Activated effector memory CD4-positive, alpha-beta T cell treated with Interleukin-2 at 50 U/mL for 16 hours (primary cell): ENCODE data around the gene RBFOX1.

ENCODE experiments used
- DNase-seq: peaks from one replicate; pipeline ENCODE4 v3.0.0-alpha.2; 2020

RBFOX1 gene

DNA sequence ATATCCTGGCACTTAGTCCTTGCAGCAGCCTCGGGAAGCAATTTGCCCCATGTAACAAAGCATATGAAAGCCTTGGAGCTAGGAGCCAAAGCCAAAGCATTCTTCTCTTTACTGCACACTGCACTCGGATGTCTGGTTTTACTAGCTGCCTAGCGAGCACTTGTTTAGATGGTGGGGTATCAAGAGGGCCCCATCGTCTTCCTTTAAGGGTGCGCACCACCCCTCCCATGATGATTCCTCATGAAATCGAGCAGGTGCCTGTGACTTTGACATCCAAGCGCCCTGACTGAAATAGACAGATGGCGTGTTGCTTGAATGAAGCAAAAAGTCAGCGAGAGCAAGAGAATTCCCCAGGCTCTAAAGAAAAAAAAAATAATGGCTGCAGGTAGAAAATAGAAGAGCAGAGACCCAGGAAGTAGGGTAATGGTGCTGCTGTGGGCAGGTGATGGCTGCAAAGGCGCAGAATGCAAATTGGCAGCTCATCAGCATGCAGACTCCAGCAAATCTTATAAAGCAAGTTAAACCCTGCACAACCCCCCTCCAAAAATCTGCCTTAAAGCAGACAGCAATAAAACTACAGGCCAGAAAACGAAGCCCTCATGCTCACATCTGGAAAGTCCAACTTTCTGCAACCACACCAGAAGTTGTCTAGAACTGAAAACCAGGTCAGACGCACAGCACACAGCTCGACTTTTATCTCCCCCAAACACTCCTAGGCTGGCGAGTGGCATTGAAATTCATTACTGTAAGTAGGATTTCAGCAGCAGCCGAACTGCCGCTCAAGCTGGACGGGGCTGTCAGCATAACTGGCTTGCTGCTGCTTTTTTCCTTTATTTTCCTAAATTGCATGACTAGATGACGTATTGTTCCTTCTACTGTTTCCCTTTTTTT is 384.3 kb downstream of the RBFOX1 start:
- DNase-seq, result no peak

DNA sequence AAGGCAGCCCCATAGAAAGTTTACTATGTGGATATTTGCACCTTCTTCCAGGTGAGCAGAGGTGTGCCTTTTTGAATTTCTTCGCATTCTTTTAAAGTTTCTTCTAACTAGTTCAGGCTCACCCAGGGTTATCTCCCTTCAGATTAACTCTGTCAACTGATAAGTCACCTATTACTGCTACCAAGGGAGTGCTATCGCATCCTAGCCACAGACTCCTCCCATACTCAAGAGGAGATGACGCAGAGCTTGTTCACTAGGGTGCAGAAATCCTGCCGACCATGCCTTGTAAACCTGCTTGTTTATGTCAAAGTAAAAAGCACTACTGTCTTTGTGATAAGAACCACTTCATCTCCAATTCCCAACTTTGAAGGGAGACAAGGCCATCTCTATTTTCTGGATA is 390.1 kb downstream of the RBFOX1 start:
- no peak for DNase-seq

DNA sequence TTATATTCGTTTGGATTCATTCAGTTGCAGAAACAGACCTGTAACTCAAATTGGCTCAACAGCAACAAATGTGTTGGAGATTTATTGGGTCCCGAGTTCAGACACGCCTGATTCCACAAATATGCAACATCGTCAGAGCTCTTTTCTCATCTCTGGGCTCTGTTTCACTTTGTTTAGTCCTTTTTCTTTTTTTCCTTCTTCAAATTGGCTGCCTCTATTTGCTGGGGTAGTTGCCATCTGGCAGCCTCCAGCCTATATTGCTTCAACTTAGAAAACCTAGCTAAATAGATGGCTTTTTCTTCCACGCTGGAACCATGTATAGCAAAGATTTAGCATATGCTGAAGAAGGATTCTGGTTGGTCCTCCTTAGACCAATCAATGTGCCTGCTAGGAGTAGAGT is 398.5 kb downstream of the RBFOX1 start:
- no peak for DNase-seq

- DNase-seq, result no peak
Measured at GRCh38 chr16:7736138-7736665, 403.6 kb downstream of the RBFOX1 start.

GRCh38 chr16:7742626-7743025 is 410.0 kb downstream of the RBFOX1 start:
- DNase-seq, result no peak

- no peak for DNase-seq
Measured at GRCh38 chr16:7744546-7745264, 412.1 kb downstream of the RBFOX1 start.

GRCh38 chr16:7745276-7745675 is 412.6 kb downstream of the RBFOX1 start:
- no peak for DNase-seq

DNA sequence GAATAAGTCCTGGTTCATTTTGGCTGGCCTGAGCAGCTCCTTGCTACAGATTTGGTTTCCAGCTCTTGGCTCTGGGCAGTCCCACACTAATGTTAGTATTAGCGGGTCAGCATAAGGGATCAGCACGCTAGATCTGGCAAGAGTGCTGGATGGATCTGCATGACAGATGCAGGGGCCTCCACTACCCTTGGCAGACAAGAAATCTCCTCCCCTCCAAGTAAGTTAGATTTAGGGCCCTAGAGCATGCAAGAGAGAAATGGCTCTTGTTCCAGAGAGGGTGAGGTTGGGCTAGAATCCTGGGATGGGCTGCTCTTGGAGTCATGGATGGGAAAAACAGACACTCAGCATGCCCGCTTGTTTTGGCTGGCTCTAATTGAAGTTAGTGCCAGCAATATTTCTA is 414.3 kb downstream of the RBFOX1 start:
- DNase-seq, result no peak

DNA sequence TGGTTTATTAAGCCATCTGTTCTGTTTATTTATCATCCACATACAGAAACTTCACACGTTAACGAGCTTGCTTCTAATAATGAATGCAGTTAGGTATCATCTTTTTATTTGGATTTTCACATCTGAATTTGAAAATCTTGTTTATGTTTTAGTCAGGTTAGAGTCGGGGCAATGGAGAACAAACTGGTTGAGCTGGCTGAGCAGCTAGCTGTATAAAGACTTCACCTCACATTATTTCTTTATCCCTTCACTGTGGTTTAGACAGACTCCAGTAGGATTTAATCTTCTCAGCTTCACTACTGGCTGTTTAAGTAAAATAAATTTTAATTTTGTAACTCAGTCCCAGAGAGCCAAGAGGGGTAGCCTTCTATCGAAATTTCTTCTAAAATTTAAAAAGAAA is 415.9 kb downstream of the RBFOX1 start:
- no peak for DNase-seq

GRCh38 chr16:7755347-7755882 is 422.8 kb downstream of the RBFOX1 start:
- DNase-seq, result no peak
